GM21526 (cell line): ENCODE data around the gene CCDC136.
A peak's percentile ranks its signal among the peaks of the same experiment; 100 is the strongest.

ENCODE experiments used
- ATAC-seq: cut with Tn5 transposase; IDR thresholded peaks from one replicate; pipeline ENCODE4 v1.9.1; 2021; ENCODE audit warnings: moderate library complexity; ENCODE audit not compliant: unreplicated experiment, low FRiP score

Gene CCDC136

GRCh38 chr7:128858380-128859231, 66.8 kb downstream of the CCDC136 start:
- ATAC-seq, result no peak

- no peak for ATAC-seq
Measured at GRCh38 chr7:128859232-128860157, 67.7 kb downstream of the CCDC136 start.

GRCh38 chr7:128860158-128861073, 68.6 kb downstream of the CCDC136 start:
- ATAC-seq, result no peak

GRCh38 chr7:128861957-128862570, 70.3 kb downstream of the CCDC136 start:
- no peak for ATAC-seq

- ATAC-seq, result peak; percentile 73
Measured at GRCh38 chr7:128862571-128863432, 71.0 kb downstream of the CCDC136 start, which contains the start of gene ATP6V1F. ATP6V1F (plus strand) TSS chr7:128862856; CDS start chr7:128862905, 49 bp downstream.

GRCh38 chr7:128863433-128863989, 71.7 kb downstream of the CCDC136 start:
- peak; percentile 41 for ATAC-seq

DNA sequence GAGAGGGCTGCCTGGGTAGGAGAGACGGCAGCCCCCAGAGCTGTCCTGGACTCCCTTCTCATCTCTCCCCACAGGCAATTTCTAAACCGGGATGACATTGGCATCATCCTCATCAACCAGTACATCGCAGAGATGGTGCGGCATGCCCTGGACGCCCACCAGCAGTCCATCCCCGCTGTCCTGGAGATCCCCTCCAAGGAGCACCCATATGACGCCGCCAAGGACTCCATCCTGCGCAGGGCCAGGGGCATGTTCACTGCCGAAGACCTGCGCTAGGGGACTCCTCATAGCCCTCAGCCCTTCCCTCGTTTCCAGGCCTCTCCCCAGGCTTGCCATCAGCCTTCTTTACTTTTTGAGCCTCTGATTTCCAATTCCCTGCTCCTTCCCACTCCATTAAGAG, 73.5 kb downstream of the CCDC136 start:
- ATAC-seq, result no peak

DNA sequence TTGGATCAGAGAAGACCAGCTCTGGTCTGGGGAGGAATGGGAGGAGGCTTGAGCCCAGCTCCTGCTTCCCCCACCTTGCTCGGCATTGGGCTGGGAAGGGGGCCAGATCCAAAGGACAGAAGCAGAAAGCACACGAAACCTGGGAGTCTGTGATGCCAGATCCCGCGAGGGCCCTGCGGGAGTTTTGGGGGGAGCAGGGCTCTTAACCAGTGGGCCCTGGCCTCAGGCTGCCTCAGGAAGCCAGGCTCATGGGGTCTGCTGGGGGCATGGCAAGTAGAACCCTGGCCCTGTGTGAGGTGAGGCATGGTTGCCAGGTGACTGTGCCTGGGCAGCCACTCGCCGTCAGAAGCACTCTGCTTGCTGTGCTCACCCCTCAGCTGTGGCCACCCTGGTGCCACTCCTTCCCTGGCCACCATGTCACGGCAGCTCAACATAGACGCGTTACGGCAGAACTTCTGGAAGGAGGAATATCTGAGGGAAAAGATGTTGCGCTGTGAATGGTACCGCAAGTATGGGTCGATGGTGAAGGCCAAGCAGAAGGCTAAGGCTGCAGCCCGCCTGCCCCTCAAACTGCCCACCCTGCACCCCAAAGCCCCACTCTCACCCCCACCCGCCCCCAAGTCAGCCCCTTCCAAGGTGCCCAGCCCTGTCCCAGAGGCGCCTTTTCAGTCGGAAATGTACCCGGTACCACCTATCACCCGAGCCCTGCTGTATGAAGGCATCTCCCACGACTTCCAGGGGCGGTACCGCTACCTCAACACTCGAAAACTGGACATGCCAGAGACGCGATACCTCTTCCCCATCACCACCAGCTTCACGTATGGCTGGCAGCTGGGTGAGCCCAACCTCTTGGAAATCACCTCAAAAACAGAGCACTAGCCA, 74.5 kb downstream of the CCDC136 start:
- ATAC-seq, result no peak

DNA sequence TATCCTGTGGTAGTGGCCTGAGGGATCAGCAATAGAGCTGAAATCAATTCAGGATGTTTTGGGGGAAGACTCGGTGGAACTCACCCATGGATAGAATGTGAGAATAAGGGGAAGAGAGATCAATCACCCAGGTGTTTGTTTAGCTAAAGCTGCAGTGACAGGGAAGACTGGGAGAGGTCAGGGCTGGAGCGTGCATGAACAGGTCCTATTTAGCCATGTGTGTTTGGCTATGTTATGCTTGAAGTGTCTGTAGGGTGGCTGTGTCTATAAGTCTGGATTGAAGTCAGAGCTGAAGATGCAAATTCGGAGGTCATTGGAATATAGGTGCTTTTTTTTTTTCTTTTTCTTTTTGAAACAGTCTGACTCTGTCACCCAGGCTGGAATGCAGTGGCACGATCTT, 75.5 kb downstream of the CCDC136 start:
- no peak for ATAC-seq

DNA sequence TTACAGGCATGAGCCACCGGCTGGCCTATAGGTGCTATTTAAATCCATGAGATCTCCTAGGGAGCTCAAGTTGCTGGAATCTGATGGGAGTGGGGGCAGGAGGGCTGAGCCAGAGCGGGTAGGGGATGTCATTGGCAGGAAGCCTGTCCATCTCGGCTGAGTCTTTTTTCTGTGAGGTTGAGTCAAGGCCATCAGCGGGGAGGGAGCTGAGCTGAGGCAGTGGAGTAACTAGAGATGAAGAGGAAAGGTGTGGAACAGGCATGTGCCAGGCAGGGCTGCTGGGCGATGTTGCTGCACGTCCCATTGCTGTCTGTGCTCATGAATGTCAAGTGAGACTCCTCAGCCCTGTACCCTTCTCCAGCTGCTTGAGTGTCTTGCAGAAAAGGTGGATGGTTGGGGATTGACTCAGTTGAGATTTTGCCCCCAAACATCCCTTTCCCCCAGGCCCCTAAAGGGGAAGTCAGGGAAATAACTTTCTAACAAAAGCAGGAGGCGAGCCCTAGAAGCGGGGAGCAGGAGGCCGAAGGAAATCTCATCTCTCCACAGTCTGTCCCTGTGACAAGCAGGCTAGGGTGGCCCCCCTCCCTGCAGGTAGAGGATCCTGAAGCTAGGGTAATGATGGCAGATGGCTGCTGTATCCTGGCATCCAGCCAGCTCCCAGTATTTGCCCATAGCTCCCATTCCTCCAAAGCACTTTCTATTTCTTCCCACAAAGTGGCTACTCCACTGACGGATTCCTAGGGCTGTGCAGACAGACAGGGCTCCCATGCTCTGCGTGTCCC, 76.3 kb downstream of the CCDC136 start:
- no peak for ATAC-seq

GRCh38 chr7:128868624-128869137, 76.9 kb downstream of the CCDC136 start:
- no peak for ATAC-seq

- peak; percentile 49 for ATAC-seq
Measured at GRCh38 chr7:128869138-128869943, 77.6 kb downstream of the CCDC136 start.

DNA sequence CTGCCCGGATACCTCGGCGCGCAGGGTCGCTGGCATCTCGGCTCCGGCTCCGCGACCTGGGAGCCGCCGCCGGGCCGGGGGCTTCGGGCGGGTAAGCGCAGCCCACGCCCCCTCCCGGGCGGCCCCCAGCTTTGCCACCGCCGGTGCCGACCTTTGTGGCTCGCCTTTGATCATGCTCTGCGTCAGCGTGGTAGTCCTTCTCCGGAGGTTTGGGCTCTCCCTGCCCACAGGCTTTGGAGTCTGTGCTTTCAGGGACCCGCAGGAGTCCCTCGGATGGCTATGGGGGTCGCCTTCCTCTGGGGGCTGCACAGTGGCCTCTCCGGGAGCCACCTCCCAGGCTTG, 78.1 kb downstream of the CCDC136 start:
- no peak for ATAC-seq

DNA sequence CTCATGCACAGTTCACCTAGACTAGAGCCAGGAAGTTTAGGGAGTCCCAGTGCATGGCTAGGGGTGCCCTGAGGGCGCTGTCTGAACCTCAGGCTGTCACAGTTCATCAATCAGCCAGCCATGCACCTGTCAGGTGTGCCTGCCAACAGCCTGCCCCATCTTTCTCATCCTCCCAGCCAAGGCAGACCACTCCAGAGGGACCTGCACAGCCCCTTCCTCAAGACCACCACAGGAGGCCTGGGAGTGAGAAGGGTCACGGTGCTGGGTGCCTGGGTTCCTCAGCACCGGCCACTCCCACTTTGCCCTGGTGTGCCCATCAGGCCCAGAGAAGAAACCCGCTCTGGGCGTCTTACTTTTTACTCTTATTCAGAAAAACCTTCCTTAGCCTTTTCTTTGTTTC, 79.3 kb downstream of the CCDC136 start:
- no peak for ATAC-seq
